Activated CD4-positive, alpha-beta T cell treated with anti-CD3 and anti-CD28 coated beads, Interleukin-2, amount 50 U/mL, for 4 hours (primary cell): Measurements from ENCODE around the gene SEL1L2.
"Not testable (repeated sequence)": the region's sequence is repeated elsewhere in the genome, so short reads cannot be mapped to it uniquely, and the experiment has no call there.

ENCODE experiments used
- DNase-seq, 2 experiments: peaks; one replicate each; pipeline ENCODE4 v3.0.0-alpha.2; 2020

SEL1L2 gene

GRCh38 chr20:13990465-13990864, at the start of gene SEL1L2:
Gene SEL1L2, minus strand, starts transcription at chr20:13990614. Its CDS starts 80 bp downstream, at chr20:13990534.
- DNase-seq = no peak

- DNase-seq = no peak
Measured at GRCh38 chr20:14036567-14036966, 46.2 kb upstream of the SEL1L2 start.

GRCh38 chr20:14033310-14033709, 42.9 kb upstream of the SEL1L2 start:
- DNase-seq = no peak

- no peak for DNase-seq
Measured at GRCh38 chr20:14030991-14031390, 40.6 kb upstream of the SEL1L2 start.

GRCh38 chr20:14012671-14013070, 22.3 kb upstream of the SEL1L2 start:
- no peak for DNase-seq

GRCh38 chr20:14009208-14009607, 18.8 kb upstream of the SEL1L2 start:
- no peak for DNase-seq

- DNase-seq = no peak
Measured at GRCh38 chr20:14005996-14006395, 15.6 kb upstream of the SEL1L2 start.

- no peak for DNase-seq
Measured at GRCh38 chr20:14000917-14001316, 10.5 kb upstream of the SEL1L2 start.

GRCh38 chr20:13996265-13996664, 5.9 kb upstream of the SEL1L2 start:
- DNase-seq = no peak

- no peak for DNase-seq
Measured at GRCh38 chr20:13995841-13996240, 5.4 kb upstream of the SEL1L2 start.

- no peak for DNase-seq
Measured at GRCh38 chr20:13995086-13995665, 4.8 kb upstream of the SEL1L2 start, which contains the start of gene MACROD2. Gene MACROD2, plus strand, starts transcription at chr20:13995516.

- DNase-seq = not testable (repeated sequence)
Measured at GRCh38 chr20:13991955-13992354, 1.5 kb upstream of the SEL1L2 start.

GRCh38 chr20:13991311-13991710, 897 bp upstream of the SEL1L2 start:
- DNase-seq = no peak

- no peak for DNase-seq
Measured at GRCh38 chr20:13984211-13984610, 6.2 kb downstream of the SEL1L2 start.

- no peak for DNase-seq
Measured at GRCh38 chr20:13960525-13960924, 29.9 kb downstream of the SEL1L2 start.

GRCh38 chr20:13960119-13960518, 30.3 kb downstream of the SEL1L2 start:
- no peak for DNase-seq

- DNase-seq = no peak
Measured at GRCh38 chr20:13953227-13953626, 37.2 kb downstream of the SEL1L2 start.

GRCh38 chr20:13947719-13948118, 42.7 kb downstream of the SEL1L2 start:
- DNase-seq = no peak

- DNase-seq = no peak
Measured at GRCh38 chr20:13941031-13941430, 49.4 kb downstream of the SEL1L2 start.

- no peak for DNase-seq
Measured at GRCh38 chr20:13936781-13937576, 53.4 kb downstream of the SEL1L2 start.

- no peak for DNase-seq
Measured at GRCh38 chr20:13934992-13935894, 55.2 kb downstream of the SEL1L2 start.

GRCh38 chr20:13930281-13930680, 60.1 kb downstream of the SEL1L2 start:
- no peak for DNase-seq

- no peak for DNase-seq
Measured at GRCh38 chr20:13929836-13930235, 60.6 kb downstream of the SEL1L2 start.
